Smooth muscle cell (in vitro differentiated cells): ENCODE results near the gene SPATA25. TPM values are rescaled to one million over a fixed set of nuclear protein-coding genes. Genes with fewer than 3 reads are reported as not detected.

Experiments
- DNase-seq: peaks from one replicate; lab custom pipeline; 2025; ENCODE audit not compliant: unreplicated experiment; lab: John Stamatoyannopoulos, UW
- H2AFZ ChIP-seq: fragments of 200-600 bp; sonication (generic); 2 replicates; pipeline ENCODE4 v1.6.0; 2016; ENCODE audit warnings: antibody characterized with exemption, low read depth, mild to moderate bottlenecking
- H3F3A ChIP-seq: fragments of 200-600 bp; sonication (generic); 2 replicates; pipeline ENCODE4 v1.6.0; 2017; ENCODE audit warnings: antibody characterized with exemption, low read depth
- H3K27ac ChIP-seq: fragments of 200-600 bp; sonication (generic); 2 replicates; pipeline ENCODE4 v1.5.1; 2016; ENCODE audit warnings: low read depth, mild to moderate bottlenecking
- H3K27me3 ChIP-seq: fragments of 200-600 bp; sonication (generic); 2 replicates; pipeline ENCODE4 v1.6.1; 2016; ENCODE audit warnings: low read depth, mild to moderate bottlenecking
- H3K36me3 ChIP-seq: fragments of 200-600 bp; sonication (generic); 2 replicates; pipeline ENCODE4 v1.5.1; 2016; ENCODE audit warnings: low read depth
- H3K4me1 ChIP-seq: fragments of 200-600 bp; sonication (generic); 2 replicates; pipeline ENCODE4 v1.5.1; 2016; ENCODE audit warnings: low read depth
- H3K4me2 ChIP-seq: fragments of 200-600 bp; sonication (generic); 2 replicates; pipeline ENCODE4 v1.6.0; 2016; ENCODE audit warnings: mild to moderate bottlenecking
- H3K4me3 ChIP-seq: fragments of 200-600 bp; sonication (generic); 2 replicates; pipeline ENCODE4 v1.5.1; 2016; ENCODE audit warnings: mild to moderate bottlenecking
- H3K79me2 ChIP-seq: fragments of 200-600 bp; sonication (generic); 2 replicates; pipeline ENCODE4 v1.6.0; 2016; ENCODE audit warnings: low read depth, mild to moderate bottlenecking
- H3K9ac ChIP-seq: fragments of 200-600 bp; sonication (generic); 2 replicates; pipeline ENCODE4 v1.6.0; 2016; ENCODE audit warnings: low read depth
- H3K9me3 ChIP-seq: fragments of 200-600 bp; sonication (generic); replicated peaks from 2 replicates; pipeline ENCODE4 v1.5.1; 2016; ENCODE audit warnings: low read depth
- H4K20me1 ChIP-seq: fragments of 200-600 bp; sonication (generic); 2 replicates; pipeline ENCODE4 v1.6.0; 2016; ENCODE audit warnings: low read depth
- CTCF ChIP-seq: fragments of 200-600 bp; sonication (generic); IDR thresholded peaks from 2 replicates; pipeline ENCODE4 v1.5.1; 2017; ENCODE audit warnings: borderline replicate concordance, mild to moderate bottlenecking, antibody characterized with exemption; ENCODE audit not compliant: insufficient read depth, poor library complexity, severe bottlenecking
- WGBS: methylation state at CpG from one replicate; pipeline ENCODE4 v1.1.7; 2016; ENCODE audit warnings: low lambda C conversion rate; 5-methylcytosine and 5-hydroxymethylcytosine counted together
- polyA plus RNA-seq: library from polyadenylated mRNA; unstranded; fragments of >200 nt; fragmentation: Nextera tagmentation; extraction: Ambion mirVana; gene quantifications from 2 replicates; pipeline ENCODE4 v1.2.1, GENCODE V29; 2016
- total RNA-seq: library from RNA; depleted of rRNA; stranded (reverse); fragments of >200 nt; gene quantifications from 2 replicates; pipeline ENCODE4 v1.2.3, GENCODE V29; 2014

SPATA25 gene
- total and polyA plus RNA-seq, 2 experiments from 2014 or later: 0.43 to 0.54 TPM

GRCh38 chr20:45863543-45864470 lies 23.6 kb downstream of the SPATA25 start:
- H3K36me3 ChIP-seq: no peaks in the 10 kb centered on the region
- H3K4me1 ChIP-seq: no peaks in the 10 kb centered on the region
- H3K9ac ChIP-seq: no peak overlapping the region
- H3F3A ChIP-seq: no peaks in the 10 kb centered on the region
- no peak for DNase-seq
- no peak overlapping the region for H3K4me3 ChIP-seq
- no peaks in the 10 kb centered on the region for H3K27me3 ChIP-seq
- TF ChIP-seq CTCF: no peak
- no peak overlapping the region for H2AFZ ChIP-seq
- 94% methylated on average over 7 of the region's 7 CpGs for WGBS
- H3K27ac ChIP-seq: no peak overlapping the region
- H3K79me2 ChIP-seq: peaks cover 2% of the 10 kb centered on the region
- H4K20me1 ChIP-seq: no peaks in the 10 kb centered on the region
- no peak overlapping the region for H3K4me2 ChIP-seq
- no peaks in the 10 kb centered on the region for H3K9me3 ChIP-seq

- Histone ChIP-seq H3K27ac (no peak overlapping the region), H3K4me3 (no peak overlapping the region), H2AFZ (no peak overlapping the region), H3K9me3 (no peaks in the 10 kb centered on the region), H3K9ac (no peak overlapping the region), H3K4me2 (no peak overlapping the region), H3K79me2 (peaks cover 13% of the 10 kb centered on the region), H3K36me3 (no peaks in the 10 kb centered on the region), H3K27me3 (no peaks in the 10 kb centered on the region), H3F3A (no peaks in the 10 kb centered on the region), H3K4me1 (peaks cover 9% of the 10 kb centered on the region), H4K20me1 (no peaks in the 10 kb centered on the region)
- 97% methylated on average over 7 of the region's 7 CpGs for WGBS
- no peak for TF ChIP-seq CTCF
- no peak for DNase-seq
Observed at GRCh38 chr20:45861221-45862075, 26.0 kb downstream of the SPATA25 start.

- Histone ChIP-seq H3K27ac (no peak overlapping the region), H3K9ac (no peak overlapping the region), H3K4me1 (peaks cover 13% of the 10 kb centered on the region), H3K4me3 (no peak overlapping the region), H2AFZ (no peak overlapping the region), H3K27me3 (no peaks in the 10 kb centered on the region), H3K36me3 (no peaks in the 10 kb centered on the region), H3K79me2 (peaks cover 21% of the 10 kb centered on the region), H3K9me3 (no peaks in the 10 kb centered on the region), H3F3A (no peaks in the 10 kb centered on the region), H3K4me2 (no peak overlapping the region), H4K20me1 (no peaks in the 10 kb centered on the region)
- no peak for DNase-seq
- 76% methylated on average over 7 of the region's 7 CpGs for WGBS
- TF ChIP-seq CTCF: no peak
Observed at GRCh38 chr20:45860560-45861220, 26.7 kb downstream of the SPATA25 start.
